H9 (cell line): Measurements from ENCODE around the gene DBN1. TPM values are rescaled to one million over a fixed set of nuclear protein-coding genes. Genes with fewer than 3 reads are reported as not detected.

Experiments
- DNase-seq: peaks from one replicate; pipeline ENCODE4 v3.0.0-alpha.2; 2017
- H2AFZ ChIP-seq: one replicate; pipeline ENCODE4 v1.6.1; 2013; ENCODE audit warnings: mild to moderate bottlenecking, low read length, control low read depth, moderate library complexity
- H2AK5ac ChIP-seq: 2 replicates; pipeline ENCODE4 v1.6.1; 2013; ENCODE audit warnings: low read length, control low read depth, mixed read lengths; ENCODE audit not compliant: insufficient read length
- H2BK120ac ChIP-seq: one replicate; pipeline ENCODE4 v1.6.1; 2013; ENCODE audit warnings: low read depth, mild to moderate bottlenecking, low read length, control low read depth, inconsistent platforms; ENCODE audit not compliant: poor library complexity, severe bottlenecking
- H2BK12ac ChIP-seq: 2 replicates; pipeline ENCODE4 v1.6.1; 2013; ENCODE audit warnings: low read length, control low read depth, mixed read lengths, low read depth; ENCODE audit not compliant: insufficient read length
- H2BK15ac ChIP-seq: 2 replicates; pipeline ENCODE4 v1.6.1; 2013; ENCODE audit warnings: low read depth, low read length, control low read depth
- H2BK20ac ChIP-seq: one replicate; pipeline ENCODE4 v1.6.1; 2013; ENCODE audit warnings: low read depth, mild to moderate bottlenecking, low read length, control low read depth, inconsistent platforms; ENCODE audit not compliant: poor library complexity, severe bottlenecking
- H2BK5ac ChIP-seq: 2 replicates; pipeline ENCODE4 v1.6.1; 2013; ENCODE audit warnings: low read length, control low read depth, mixed read lengths; ENCODE audit not compliant: insufficient read length
- H3K14ac ChIP-seq: 2 replicates; pipeline ENCODE4 v1.6.1; 2013; ENCODE audit warnings: low read length, control low read depth; ENCODE audit not compliant: insufficient read depth
- H3K18ac ChIP-seq: 2 replicates; pipeline ENCODE4 v1.6.1; 2013; ENCODE audit warnings: low read depth, mild to moderate bottlenecking, mixed read lengths, low read length, control low read depth; ENCODE audit not compliant: insufficient read length
- H3K23ac ChIP-seq: 2 replicates; pipeline ENCODE4 v1.6.1; 2013; ENCODE audit warnings: low read length, control low read depth, mixed read lengths, low read depth; ENCODE audit not compliant: insufficient read length
- H3K23me2 ChIP-seq: 2 replicates; pipeline ENCODE4 v1.6.1; 2013; ENCODE audit warnings: low read depth, mild to moderate bottlenecking, mixed read lengths, low read length, control low read depth; ENCODE audit not compliant: insufficient read length, poor library complexity, severe bottlenecking
- H3K27ac ChIP-seq: 2 replicates; pipeline ENCODE4 v1.5.1; 2013; ENCODE audit warnings: low read length, control low read depth, mixed read lengths, low read depth; ENCODE audit not compliant: insufficient read length
- H3K27me3 ChIP-seq: 2 replicates; pipeline ENCODE4 v1.6.1; 2013; ENCODE audit warnings: low read length, control low read depth, inconsistent platforms; ENCODE audit not compliant: insufficient read depth
- H3K4ac ChIP-seq: 2 replicates; pipeline ENCODE4 v1.6.1; 2013; ENCODE audit warnings: low read depth, mild to moderate bottlenecking, control low read depth, inconsistent platforms, low read length, moderate library complexity
- H3K4me1 ChIP-seq: 2 replicates; pipeline ENCODE4 v1.6.1; 2013; ENCODE audit warnings: low read length, control low read depth, inconsistent platforms; ENCODE audit not compliant: insufficient read depth
- H3K4me2 ChIP-seq: 2 replicates; pipeline ENCODE4 v1.6.1; 2013; ENCODE audit warnings: low read length, control low read depth, mixed read lengths; ENCODE audit not compliant: insufficient read length, insufficient read depth
- H3K56ac ChIP-seq: 2 replicates; pipeline ENCODE4 v1.6.1; 2013; ENCODE audit warnings: low read depth, mild to moderate bottlenecking, mixed read lengths, low read length, control low read depth; ENCODE audit not compliant: insufficient read length
- H3K79me1 ChIP-seq: 2 replicates; pipeline ENCODE4 v1.6.1; 2013; ENCODE audit warnings: low read depth, mild to moderate bottlenecking, moderate library complexity, low read length, control low read depth, inconsistent platforms; ENCODE audit not compliant: insufficient read depth, poor library complexity, severe bottlenecking
- H3K79me2 ChIP-seq: 2 replicates; pipeline ENCODE4 v1.6.1; 2013; ENCODE audit warnings: low read length, control low read depth, inconsistent platforms; ENCODE audit not compliant: insufficient read depth
- H3K9ac ChIP-seq: 2 replicates; pipeline ENCODE4 v1.6.1; 2013; ENCODE audit warnings: low read length, control low read depth, mixed read lengths; ENCODE audit not compliant: insufficient read length; ENCODE audit errors: extremely low read depth
- H3K9me3 ChIP-seq: one replicate; pipeline ENCODE4 v1.6.1; 2013; ENCODE audit warnings: low read depth, low read length, inconsistent platforms; ENCODE audit not compliant: control insufficient read depth
- H3T11ph ChIP-seq: one replicate; pipeline ENCODE4 v1.6.1; 2013; ENCODE audit warnings: mild to moderate bottlenecking, low read length, control low read depth, inconsistent platforms
- H4K20me1 ChIP-seq: one replicate; pipeline ENCODE4 v1.6.1; 2013; ENCODE audit not compliant: control insufficient read depth, insufficient read length, insufficient read depth
- H4K5ac ChIP-seq: 2 replicates; pipeline ENCODE4 v1.6.1; 2013; ENCODE audit warnings: low read depth, mild to moderate bottlenecking, mixed read lengths, low read length, control low read depth; ENCODE audit not compliant: insufficient read length
- H4K8ac ChIP-seq: replicated peaks from 2 replicates; pipeline ENCODE4 v1.6.1; 2013; ENCODE audit warnings: low read length, control low read depth, mixed read lengths, low read depth; ENCODE audit not compliant: insufficient read length
- H4K91ac ChIP-seq: 2 replicates; pipeline ENCODE4 v1.6.1; 2013; ENCODE audit warnings: low read depth, mild to moderate bottlenecking, moderate library complexity, mixed read lengths, low read length, control low read depth; ENCODE audit not compliant: insufficient read length
- H3K27ac Mint-ChIP-seq, 3 experiments: 2 replicates in 2 of 3; 3 replicates in 1 of 3; pipeline ENCODE4 v1.8.0; 2020 to 2021; ENCODE audit warnings: mixed read lengths in 3 of 3, mild to moderate bottlenecking in 1 of 3, moderate library complexity in 1 of 3
- H3K27me3 Mint-ChIP-seq: 2 replicates; pipeline ENCODE4 v1.8.0; 2021; ENCODE audit warnings: low read depth, mild to moderate bottlenecking, moderate library complexity, mixed read lengths
- H3K36me3 Mint-ChIP-seq, 3 experiments: 2 replicates in 2 of 3; 3 replicates in 1 of 3; pipeline ENCODE4 v1.8.0; 2020 to 2021; ENCODE audit warnings: low read depth in 3 of 3, mixed read lengths in 3 of 3; ENCODE audit not compliant: insufficient read depth in 1 of 3
- H3K4me1 Mint-ChIP-seq, 2 experiments: 2 replicates each; pipeline ENCODE4 v1.8.0; 2020; ENCODE audit warnings: mixed read lengths in 2 of 2
- H3K4me3 Mint-ChIP-seq, 2 experiments: 2 replicates in 1 of 2; 3 replicates in 1 of 2; pipeline ENCODE4 v1.8.0; 2020 to 2021; ENCODE audit warnings: mild to moderate bottlenecking in 2 of 2, mixed read lengths in 2 of 2, moderate library complexity in 1 of 2
- H3K9me3 Mint-ChIP-seq, 2 experiments: 2 replicates in 1 of 2; 3 replicates in 1 of 2; pipeline ENCODE4 v1.8.0; 2020; ENCODE audit warnings: mild to moderate bottlenecking in 2 of 2, mixed read lengths in 2 of 2, moderate library complexity in 1 of 2
- CTCF ChIP-seq: fragments of 200-600 bp; sonication (generic); conservative IDR thresholded peaks from 3 replicates; pipeline ENCODE4 v1.8.0; 2021; ENCODE audit warnings: antibody characterized with exemption, mild to moderate bottlenecking
- WGBS: extraction: QIAGEN DNeasy Blood & Tissue Kit; methylation state at CpG from one replicate; pipeline ENCODE4 v1.1.7; 2013; ENCODE audit warnings: missing lambda C conversion rate, low lambda C conversion rate, mixed read lengths; ENCODE audit not compliant: insufficient read length; ENCODE audit errors: extremely low coverage; 5-methylcytosine and 5-hydroxymethylcytosine counted together
- total RNA-seq: library from RNA; stranded (reverse); gene quantifications from 2 replicates; pipeline ENCODE4 v1.2.1, GENCODE V29; 2021

DBN1 gene
- total RNA-seq, 1 experiment from 2014 or later: 340 TPM

- H3K9me3 Mint-ChIP-seq: no peaks in the 10 kb centered on the region; a peak in 1 of 5 replicates
- Histone ChIP-seq H3K4me2 (peak overlapping the region; percentile 73), H4K91ac (no peak overlapping the region), H2BK15ac (no peak overlapping the region; the same call in 1 of the 2 replicates), H2AK5ac (no peak overlapping the region), H3K79me2 (no peaks in the 10 kb centered on the region), H2BK5ac (no peak overlapping the region), H3K27ac (no peak overlapping the region), H4K8ac (no peak overlapping the region), H3K4me1 (no peaks in the 10 kb centered on the region), H3K27me3 (peaks cover 4% of the 10 kb centered on the region; the same call in 1 of the 2 replicates), H3K9ac (peak overlapping the region; percentile 39), H2AFZ (no peak overlapping the region), H3K4ac (peak overlapping the region; percentile 9; the same call in 1 of the 2 replicates), H3K14ac (peak overlapping the region; percentile 84; the same call in 1 of the 2 replicates), H2BK12ac (no peak overlapping the region), H3K9me3 (no peaks in the 10 kb centered on the region), H3K79me1 (no peaks in the 10 kb centered on the region), H3K56ac (no peak overlapping the region), H4K5ac (no peak overlapping the region), H3K18ac (peak overlapping the region; percentile 89), H3K23ac (no peak overlapping the region), H4K20me1 (no peaks in the 10 kb centered on the region), H2BK120ac (no peak overlapping the region), H2BK20ac (no peak overlapping the region), H3T11ph (no peak overlapping the region), H3K23me2 (peaks cover 14% of the 10 kb centered on the region)
- TF ChIP-seq CTCF: no peak
- peaks cover 26% of the 10 kb centered on the region for H3K27me3 Mint-ChIP-seq
- no peak for DNase-seq
- H3K36me3 Mint-ChIP-seq: peaks cover 11 to 33% (median 21%) of the 10 kb centered on the region in 3 experiments
- peak overlapping the region in 1 of 3 experiments; percentile 86; a peak in 3 of 7 replicates for H3K27ac Mint-ChIP-seq
- H3K4me1 Mint-ChIP-seq: peaks cover 32 to 34% of the 10 kb centered on the region in 2 experiments
- WGBS: no CpG with 5 or more reads among the region's 31 CpGs
- H3K4me3 Mint-ChIP-seq: peak overlapping the region; percentile 71 to 84
Measured at GRCh38 chr5:177453852-177454396, 19.5 kb downstream of the DBN1 start.
